HepG2 (cell line): ENCODE data around the gene KIAA2012. TPM values are rescaled to one million over a fixed set of nuclear protein-coding genes. Genes with fewer than 3 reads are reported as not detected.

Experiments
- BRF2 ChIP-seq: sonication (generic); formaldehyde crosslinking; IDR thresholded peaks from 2 replicates; pipeline ENCODE4 v1.8.1; 2022; ENCODE audit warnings: mild to moderate bottlenecking, missing genetic modification reagents
- DMAP1 ChIP-seq: IDR thresholded peaks from 2 replicates; pipeline ENCODE4 v1.6.1; 2016
- ETV5 ChIP-seq: IDR thresholded peaks from 2 replicates; pipeline ENCODE4 v1.6.1; 2018; ENCODE audit warnings: missing biosample characterization, missing genetic modification reagents, inconsistent platforms, borderline replicate concordance
- HMG20A ChIP-seq: IDR thresholded peaks from 2 replicates; pipeline ENCODE4 v1.6.1; 2016; ENCODE audit warnings: borderline replicate concordance
- IRF1 ChIP-seq: sonication (generic); formaldehyde crosslinking; IDR thresholded peaks from 2 replicates; pipeline ENCODE4 v1.4.0; 2020; ENCODE audit warnings: low read depth, mild to moderate bottlenecking, missing genetic modification reagents
- IRF9 ChIP-seq: sonication (generic); formaldehyde crosslinking; IDR thresholded peaks from 2 replicates; pipeline ENCODE4 v1.8.0; 2022; ENCODE audit warnings: missing genetic modification reagents, mild to moderate bottlenecking, borderline replicate concordance
- KDM3A ChIP-seq: IDR thresholded peaks from 2 replicates; pipeline ENCODE4 v1.6.1; 2018; ENCODE audit warnings: low read depth, missing compliant biosample characterization
- MIER3 ChIP-seq: IDR thresholded peaks from 2 replicates; pipeline ENCODE4 v1.6.1; 2016; ENCODE audit warnings: missing compliant biosample characterization, borderline replicate concordance
- NR0B2 ChIP-seq: sonication (generic); formaldehyde crosslinking; IDR thresholded peaks from 2 replicates; pipeline ENCODE4 v1.4.0; 2020; ENCODE audit warnings: mild to moderate bottlenecking, missing genetic modification reagents
- THAP8 ChIP-seq: sonication (generic); formaldehyde crosslinking; IDR thresholded peaks from 2 replicates; pipeline ENCODE4 v1.5.1; 2020; ENCODE audit warnings: missing genetic modification reagents, mild to moderate bottlenecking, borderline replicate concordance
- TOPORS ChIP-seq: sonication (generic); formaldehyde crosslinking; IDR thresholded peaks from 2 replicates; pipeline ENCODE4 v1.8.0; 2023; ENCODE audit warnings: mild to moderate bottlenecking, missing genetic modification reagents
- ZBTB2 ChIP-seq: sonication (generic); formaldehyde crosslinking; IDR thresholded peaks from 2 replicates; pipeline ENCODE4 v1.8.0; 2022; ENCODE audit warnings: low read depth, missing genetic modification reagents
- ZIK1 ChIP-seq: sonication (generic); formaldehyde crosslinking; IDR thresholded peaks from 2 replicates; pipeline ENCODE4 v1.5.0; 2020; ENCODE audit warnings: mild to moderate bottlenecking, low read depth, missing genetic modification reagents, borderline replicate concordance
- ZMYM2 ChIP-seq: sonication (generic); formaldehyde crosslinking; IDR thresholded peaks from 2 replicates; pipeline ENCODE4 v1.8.0; 2022; ENCODE audit warnings: mild to moderate bottlenecking, missing genetic modification reagents
- ZNF543 ChIP-seq: sonication (generic); formaldehyde crosslinking; IDR thresholded peaks from 2 replicates; pipeline ENCODE4 v1.4.0; 2020; ENCODE audit warnings: mild to moderate bottlenecking, missing genetic modification reagents
- ZNF577 ChIP-seq: sonication (generic); formaldehyde crosslinking; IDR thresholded peaks from 2 replicates; pipeline ENCODE4 v1.4.0; 2020; ENCODE audit warnings: mild to moderate bottlenecking, low read depth, missing genetic modification reagents, borderline replicate concordance
- ZNF749 ChIP-seq: sonication (generic); formaldehyde crosslinking; IDR thresholded peaks from 2 replicates; pipeline ENCODE4 v1.8.0; 2022; ENCODE audit warnings: mild to moderate bottlenecking, missing genetic modification reagents, moderate library complexity, borderline replicate concordance
- ZNF772 ChIP-seq: sonication (generic); formaldehyde crosslinking; IDR thresholded peaks from 2 replicates; pipeline ENCODE4 v1.5.0; 2020; ENCODE audit warnings: mild to moderate bottlenecking, missing genetic modification reagents
- ZSCAN31 ChIP-seq: sonication (generic); formaldehyde crosslinking; IDR thresholded peaks from 2 replicates; pipeline ENCODE4 v1.5.0; 2020; ENCODE audit warnings: low read depth, mild to moderate bottlenecking, missing genetic modification reagents
- polyA plus RNA-seq, 8 experiments: library from polyadenylated mRNA; depleted of rRNA in 3 of 8; stranded (reverse) in 7 of 8; unstranded in 1 of 8; fragments of >200 nt; fragmentation: Illumina TruSeq in 4 of 8; extraction: Trizol in 4 of 8; gene quantifications; 2 replicates each; pipeline versions ENCODE4 v1.2.1 to v1.2.3, GENCODE V29; 2011 to 2016; ENCODE audit warnings: low read depth in 4 of 8, missing spikeins in 1 of 8, mixed read lengths in 1 of 8; ENCODE audit not compliant: insufficient read depth in 1 of 8
- total RNA-seq, 5 experiments: library from RNA; depleted of rRNA; stranded (reverse); fragments of >200 nt; fragmentation: Illumina TruSeq; extraction: Trizol; gene quantifications; 2 replicates each; pipeline ENCODE4 v1.2.3, GENCODE V29; 2016; ENCODE audit warnings: low read depth in 1 of 5

KIAA2012 gene
- total and polyA plus RNA-seq, 2 of the 13 experiments (the other 11 are each of a cell fraction or from before 2014, with no cell fraction given): not detected

GRCh38 chr2:202033317-202034248 is 39.5 kb upstream of the KIAA2012 start, which contains the start of gene FZD7 (continued):
- TF ChIP-seq IRF9 (no peak), THAP8 (no peak), ZSCAN31 (peak; percentile 52; the same call in 1 of the 2 replicates), ZNF772 (CRISPR knock-in tag) (no peak), ZBTB2 (CRISPR knock-in tag) (no peak), ZNF577 (CRISPR knock-in tag) (no peak), BRF2 (CRISPR knock-in tag) (no peak), ZNF543 (no peak), DMAP1 (CRISPR knock-in tag) (0 out of 2 replicates have a peak, but pooled peaks have one; percentile 8), ZIK1 (CRISPR knock-in tag) (no peak), NR0B2 (CRISPR knock-in tag) (no peak), KDM3A (no peak), MIER3 (CRISPR knock-in tag) (no peak), IRF1 (no peak), HMG20A (CRISPR knock-in tag) (no peak), ZNF749 (CRISPR knock-in tag) (no peak), ZMYM2 (CRISPR knock-in tag) (no peak), TOPORS (CRISPR knock-in tag) (no peak), ETV5 (0 out of 2 replicates have a peak, but pooled peaks have one; percentile 3)
